Loucy (cell line): Measurements from ENCODE around the gene CPED1.
"Not testable (repeated sequence)": the region's sequence is repeated elsewhere in the genome, so short reads cannot be mapped to it uniquely, and the experiment has no call there.

Experiments used
- H2AFZ ChIP-seq: fragments of 200-600 bp; sonication (generic); 2 replicates; pipeline ENCODE4 v1.6.0; 2016; ENCODE audit warnings: antibody characterized with exemption, mild to moderate bottlenecking, low read length, moderate library complexity
- H3F3A ChIP-seq: fragments of 200-600 bp; 2 replicates; pipeline ENCODE4 v1.6.0; 2016; ENCODE audit warnings: antibody characterized with exemption, low read depth, mild to moderate bottlenecking
- H3K27me3 ChIP-seq: fragments of 200-600 bp; sonication (generic); 2 replicates; pipeline ENCODE4 v1.6.1; 2014; ENCODE audit warnings: low read length, mild to moderate bottlenecking; ENCODE audit not compliant: insufficient read depth, poor library complexity, severe bottlenecking
- H3K36me3 ChIP-seq: fragments of 200-600 bp; sonication (generic); 2 replicates; pipeline ENCODE4 v1.6.1; 2016; ENCODE audit warnings: low read length; ENCODE audit not compliant: insufficient read depth
- H3K4me1 ChIP-seq: fragments of 200-600 bp; sonication (generic); 2 replicates; pipeline ENCODE4 v1.5.1; 2014; ENCODE audit warnings: low read length, mild to moderate bottlenecking; ENCODE audit not compliant: insufficient read depth, poor library complexity, severe bottlenecking
- H3K4me2 ChIP-seq: fragments of 200-600 bp; sonication (generic); 2 replicates; pipeline ENCODE4 v1.6.0; 2014; ENCODE audit warnings: antibody characterized with exemption, low read length, low read depth, mild to moderate bottlenecking; ENCODE audit not compliant: poor library complexity, severe bottlenecking
- H3K4me3 ChIP-seq: fragments of 200-600 bp; sonication (generic); 2 replicates; pipeline ENCODE4 v1.5.1; 2014; ENCODE audit warnings: low read length, mild to moderate bottlenecking, mixed read lengths; ENCODE audit not compliant: poor library complexity, severe bottlenecking
- H3K79me2 ChIP-seq: fragments of 200-600 bp; sonication (generic); 2 replicates; pipeline ENCODE4 v1.6.1; 2014; ENCODE audit warnings: low read length; ENCODE audit not compliant: insufficient read depth
- H3K9ac ChIP-seq: fragments of 200-600 bp; sonication (generic); 2 replicates; pipeline ENCODE4 v1.6.0; 2014; ENCODE audit warnings: mild to moderate bottlenecking, low read depth, low read length, moderate library complexity; ENCODE audit not compliant: poor library complexity, severe bottlenecking
- H3K9me2 ChIP-seq: fragments of 200-600 bp; sonication (generic); replicated peaks from 2 replicates; pipeline ENCODE4 v1.6.1; 2016; ENCODE audit warnings: low read depth, low read length, mixed read lengths
- H3K9me3 ChIP-seq: fragments of 200-600 bp; sonication (generic); 2 replicates; pipeline ENCODE4 v1.6.1; 2014; ENCODE audit warnings: mild to moderate bottlenecking, antibody characterized with exemption, low read length, low read depth; ENCODE audit not compliant: insufficient read depth
- H4K20me1 ChIP-seq: fragments of 200-600 bp; sonication (generic); 2 replicates; pipeline ENCODE4 v1.6.0; 2014; ENCODE audit warnings: antibody characterized with exemption, low read length, mild to moderate bottlenecking; ENCODE audit not compliant: insufficient read depth, poor library complexity, severe bottlenecking
- CTCF ChIP-seq: fragments of 200-600 bp; sonication (generic); conservative IDR thresholded peaks from 2 replicates; pipeline ENCODE4 v1.5.1; 2014; ENCODE audit warnings: mild to moderate bottlenecking, antibody characterized with exemption, low read length
- EZH2phosphoT487 ChIP-seq: fragments of 200-600 bp; IDR thresholded peaks from 2 replicates; pipeline ENCODE4 v1.6.1; 2018; ENCODE audit warnings: antibody characterized with exemption, mild to moderate bottlenecking, moderate library complexity, borderline replicate concordance

CPED1 gene

GRCh38 chr7:120981888-120982615 is 6.5 kb upstream of the CPED1 start:
- Histone ChIP-seq H3K9me3 (no peaks in the 10 kb centered on the region), H3K27me3 (no peaks in the 10 kb centered on the region), H3K9me2 (no peaks in the 10 kb centered on the region), H3K4me3 (no peak overlapping the region), H3K4me1 (peaks cover 2% of the 10 kb centered on the region), H3K9ac (no peak overlapping the region), H3K36me3 (no peaks in the 10 kb centered on the region), H4K20me1 (no peaks in the 10 kb centered on the region), H2AFZ (peak overlapping the region; percentile 31), H3K4me2 (no peak overlapping the region), H3F3A (no peaks in the 10 kb centered on the region), H3K79me2 (no peaks in the 10 kb centered on the region)
- TF ChIP-seq CTCF (peak; percentile 19; the same call in 1 of the 2 replicates), EZH2phosphoT487 (no peak)

DNA sequence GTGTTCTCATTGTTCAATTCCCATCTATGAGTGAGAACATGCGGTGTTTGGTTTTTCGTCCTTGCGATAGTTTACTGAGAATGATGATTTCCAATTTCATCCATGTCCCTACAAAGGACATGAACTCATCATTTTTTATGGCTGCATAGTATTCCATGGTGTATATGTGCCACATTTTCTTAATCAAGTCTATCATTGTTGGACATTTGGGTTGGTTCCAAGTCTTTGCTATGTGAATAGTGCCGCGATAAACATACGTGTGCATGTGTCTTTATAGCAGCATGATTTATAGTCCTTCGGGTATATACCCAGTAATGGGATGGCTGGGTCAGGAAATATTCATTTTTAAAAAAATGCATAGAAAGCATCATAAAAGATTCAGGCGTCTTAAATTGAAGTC is 4.9 kb upstream of the CPED1 start:
- not testable (repeated sequence) for H3K4me1 ChIP-seq, H3K4me3 ChIP-seq, H3K79me2 ChIP-seq, H3K9me3 ChIP-seq, H3F3A ChIP-seq, H3K9ac ChIP-seq, H3K27me3 ChIP-seq, H3K9me2 ChIP-seq, H2AFZ ChIP-seq, H4K20me1 ChIP-seq, H3K36me3 ChIP-seq, H3K4me2 ChIP-seq

DNA sequence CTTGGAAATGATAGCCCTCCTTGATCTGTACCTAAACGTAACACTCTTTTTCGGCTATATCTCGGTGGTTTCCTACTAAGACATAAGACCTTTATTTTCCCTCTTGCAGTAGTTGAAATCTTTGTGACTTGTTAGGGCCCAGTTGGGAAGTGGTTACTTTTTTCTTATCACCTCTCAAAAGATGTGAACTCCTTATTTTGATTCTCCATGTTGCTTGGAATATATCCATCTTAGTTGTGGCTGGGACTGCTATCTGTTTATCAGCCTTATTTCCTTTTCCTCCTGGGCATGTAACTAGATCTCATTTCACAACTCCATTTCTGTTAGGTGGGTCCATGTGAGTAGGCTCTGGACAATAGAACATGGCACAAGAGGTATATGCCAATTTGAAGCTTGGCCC is 4.1 kb upstream of the CPED1 start:
- Histone ChIP-seq H4K20me1 (no peaks in the 10 kb centered on the region), H3K4me1 (peaks cover 7% of the 10 kb centered on the region), H3K9me2 (no peaks in the 10 kb centered on the region), H3K79me2 (no peaks in the 10 kb centered on the region), H3K4me3 (no peak overlapping the region), H3K4me2 (no peak overlapping the region), H3K9ac (no peak overlapping the region), H3K36me3 (no peaks in the 10 kb centered on the region), H3K27me3 (no peaks in the 10 kb centered on the region), H2AFZ (no peak overlapping the region), H3K9me3 (no peaks in the 10 kb centered on the region), H3F3A (no peaks in the 10 kb centered on the region)
- no peak for TF ChIP-seq CTCF
- no peak for TF ChIP-seq EZH2phosphoT487
